GM23248 (cell line): Measurements from ENCODE around the gene CDC42EP4.

Experiments
- EZH2 ChIP-seq: fragments of 200-600 bp; sonication (generic); IDR thresholded peaks from 2 replicates; pipeline ENCODE4 v1.6.1; 2018; ENCODE audit warnings: antibody characterized with exemption, mild to moderate bottlenecking; ENCODE audit not compliant: insufficient read depth, poor library complexity, severe bottlenecking
- EZH2phosphoT487 ChIP-seq: fragments of 200-600 bp; sonication (generic); IDR thresholded peaks from 2 replicates; pipeline ENCODE4 v1.6.1; 2018; ENCODE audit warnings: antibody characterized with exemption, moderate library complexity, mild to moderate bottlenecking, low read depth; ENCODE audit not compliant: insufficient read depth

DNA sequence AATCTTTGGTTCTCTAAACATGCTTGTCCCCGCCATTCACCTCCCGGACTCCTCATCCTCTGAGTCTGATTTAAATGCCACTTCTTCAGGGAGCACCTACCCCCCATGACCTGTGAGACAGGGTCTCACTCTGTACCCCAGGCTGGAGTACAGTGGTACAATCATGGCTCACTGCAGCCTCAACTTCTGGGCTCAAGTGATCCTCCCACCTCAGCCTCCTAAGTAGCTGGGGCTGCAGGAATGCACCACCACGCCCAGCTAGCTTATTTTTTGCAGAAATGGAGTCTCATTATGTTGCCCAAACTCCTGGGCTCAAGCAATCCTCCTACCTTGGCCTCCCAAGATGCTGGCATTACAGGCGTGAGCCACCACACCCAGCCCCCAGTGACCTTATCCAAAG is 37.3 kb downstream of the CDC42EP4 start:
- TF ChIP-seq EZH2 (no peak), EZH2phosphoT487 (no peak)
